Nephron progenitor cell (in vitro differentiated cells): ENCODE results near the gene GRAMD2B.
"Not testable (repeated sequence)": the region's sequence is repeated elsewhere in the genome, so short reads cannot be mapped to it uniquely, and the experiment has no call there.

Experiments
- DNase-seq: peaks from one replicate; pipeline ENCODE4 v3.0.0; 2021
- H3K27ac Mint-ChIP-seq: 2 replicates; pipeline ENCODE4 v1.8.0; 2021; ENCODE audit warnings: mild to moderate bottlenecking, moderate library complexity, mixed read lengths
- H3K27me3 Mint-ChIP-seq: 2 replicates; pipeline ENCODE4 v1.8.0; 2021; ENCODE audit warnings: mild to moderate bottlenecking, low read depth, mixed read lengths; ENCODE audit not compliant: poor library complexity
- H3K36me3 Mint-ChIP-seq: 2 replicates; pipeline ENCODE4 v1.8.0; 2021; ENCODE audit warnings: low read depth, mixed read lengths
- H3K4me1 Mint-ChIP-seq: 2 replicates; pipeline ENCODE4 v1.8.0; 2021; ENCODE audit warnings: mixed read lengths
- H3K4me3 Mint-ChIP-seq: 2 replicates; pipeline ENCODE4 v1.8.0; 2021; ENCODE audit warnings: mild to moderate bottlenecking, moderate library complexity, mixed read lengths
- H3K9me3 Mint-ChIP-seq: 2 replicates; pipeline ENCODE4 v1.8.0; 2021; ENCODE audit warnings: mild to moderate bottlenecking, moderate library complexity, mixed read lengths
- TF ChIP-seq, protein P1 (sequence below): fragments of 200-600 bp; sonication (generic); IDR thresholded peaks from 2 replicates; pipeline ENCODE4 v1.5.0; 2021; ENCODE audit warnings: antibody characterized with exemption

The GRAMD2B gene, protein sequence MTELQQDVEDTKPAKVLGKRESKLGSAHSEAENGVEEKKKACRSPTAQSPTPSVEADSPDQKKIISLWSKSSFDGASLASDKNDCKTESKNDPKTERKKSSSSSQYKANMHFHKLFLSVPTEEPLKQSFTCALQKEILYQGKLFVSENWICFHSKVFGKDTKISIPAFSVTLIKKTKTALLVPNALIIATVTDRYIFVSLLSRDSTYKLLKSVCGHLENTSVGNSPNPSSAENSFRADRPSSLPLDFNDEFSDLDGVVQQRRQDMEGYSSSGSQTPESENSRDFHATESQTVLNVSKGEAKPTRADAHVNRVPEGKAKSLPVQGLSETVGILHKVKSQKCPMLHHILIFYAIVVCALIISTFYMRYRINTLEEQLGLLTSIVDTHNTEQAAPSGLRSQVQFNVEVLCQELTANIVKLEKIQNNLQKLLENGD

DNA sequence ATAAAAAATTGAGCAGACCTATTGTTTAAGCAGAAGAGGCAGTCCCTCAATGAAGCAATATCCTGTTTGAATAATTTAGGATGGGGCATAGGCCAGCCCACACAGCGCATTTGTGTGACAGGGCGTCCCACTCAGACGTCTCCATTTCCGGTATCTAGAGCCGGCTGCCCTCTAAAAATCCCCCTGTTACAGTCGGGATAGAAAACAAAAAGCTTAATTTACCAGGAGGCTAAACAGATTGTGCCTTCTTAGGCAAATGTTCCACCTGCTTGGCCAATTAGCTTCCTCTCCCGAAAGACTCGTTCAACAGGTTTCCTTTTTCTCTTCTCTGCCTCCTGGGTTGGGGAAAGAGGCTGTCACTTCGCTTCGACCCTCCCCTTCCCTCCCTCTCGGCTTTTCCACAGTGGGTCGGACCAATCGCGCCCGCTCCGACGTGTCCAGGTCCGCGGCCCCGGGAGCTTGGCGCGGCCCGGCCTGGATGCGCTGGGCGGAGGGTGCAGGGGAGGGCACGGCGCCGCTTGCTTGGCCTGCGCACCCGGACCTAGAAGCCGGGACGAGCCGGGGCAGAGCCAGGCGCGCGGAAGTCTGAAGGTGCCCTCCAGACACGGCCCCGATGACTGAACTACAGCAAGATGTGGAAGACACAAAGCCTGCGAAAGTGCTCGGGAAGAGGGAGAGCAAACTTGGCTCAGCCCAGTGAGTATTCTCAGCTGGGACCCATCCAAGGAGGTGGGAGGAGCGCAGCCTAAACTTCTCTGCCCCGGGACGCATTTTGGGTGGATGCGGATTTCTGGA, at the start of gene GRAMD2B:
Gene GRAMD2B (plus strand): TSS at position 416 of the 795 bp plus-strand sequence. CDS start 198 bp downstream, at position 614.
- no peak within 1 kb of the TSS for H3K27ac Mint-ChIP-seq
- peak; percentile 76 for DNase-seq
- H3K36me3 Mint-ChIP-seq: no peaks in the 10 kb centered on the region

DNA sequence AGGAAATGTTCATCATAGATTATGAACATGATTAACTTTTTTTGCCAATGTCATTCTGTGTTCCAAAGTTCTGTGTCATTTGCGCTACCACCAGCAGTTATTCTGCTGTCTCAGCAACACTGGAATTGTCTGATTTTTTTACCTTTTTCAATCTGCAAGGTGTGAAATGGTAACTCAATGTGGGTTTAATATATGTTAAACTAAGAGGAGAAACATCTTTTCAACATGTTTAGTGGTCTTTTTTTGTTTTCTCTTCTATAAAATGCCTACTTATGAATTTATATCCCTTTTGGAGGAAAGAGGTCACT, 49.1 kb upstream of the GRAMD2B start:
- no peak for DNase-seq
- H3K4me1 Mint-ChIP-seq: peaks cover 25% of the 10 kb centered on the region
- H3K27me3 Mint-ChIP-seq: no peaks in the 10 kb centered on the region
- H3K36me3 Mint-ChIP-seq: no peaks in the 10 kb centered on the region
- peak overlapping the region; percentile 27 for H3K27ac Mint-ChIP-seq
- no peaks in the 10 kb centered on the region for H3K9me3 Mint-ChIP-seq
- no peak overlapping the region for H3K4me3 Mint-ChIP-seq
- TF ChIP-seq, protein P1, sequence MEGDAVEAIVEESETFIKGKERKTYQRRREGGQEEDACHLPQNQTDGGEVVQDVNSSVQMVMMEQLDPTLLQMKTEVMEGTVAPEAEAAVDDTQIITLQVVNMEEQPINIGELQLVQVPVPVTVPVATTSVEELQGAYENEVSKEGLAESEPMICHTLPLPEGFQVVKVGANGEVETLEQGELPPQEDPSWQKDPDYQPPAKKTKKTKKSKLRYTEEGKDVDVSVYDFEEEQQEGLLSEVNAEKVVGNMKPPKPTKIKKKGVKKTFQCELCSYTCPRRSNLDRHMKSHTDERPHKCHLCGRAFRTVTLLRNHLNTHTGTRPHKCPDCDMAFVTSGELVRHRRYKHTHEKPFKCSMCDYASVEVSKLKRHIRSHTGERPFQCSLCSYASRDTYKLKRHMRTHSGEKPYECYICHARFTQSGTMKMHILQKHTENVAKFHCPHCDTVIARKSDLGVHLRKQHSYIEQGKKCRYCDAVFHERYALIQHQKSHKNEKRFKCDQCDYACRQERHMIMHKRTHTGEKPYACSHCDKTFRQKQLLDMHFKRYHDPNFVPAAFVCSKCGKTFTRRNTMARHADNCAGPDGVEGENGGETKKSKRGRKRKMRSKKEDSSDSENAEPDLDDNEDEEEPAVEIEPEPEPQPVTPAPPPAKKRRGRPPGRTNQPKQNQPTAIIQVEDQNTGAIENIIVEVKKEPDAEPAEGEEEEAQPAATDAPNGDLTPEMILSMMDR: no peak

More for the DNA sequence above, at the start of gene GRAMD2B:
- Mint-ChIP-seq H3K9me3 (no peaks in the 10 kb centered on the region), H3K4me1 (peaks cover 16% of the 10 kb centered on the region), H3K27me3 (peaks cover 6% of the 10 kb centered on the region), H3K4me3 (peak within 1 kb of the TSS; percentile 90)
- TF ChIP-seq, protein P1: no peak

DNA sequence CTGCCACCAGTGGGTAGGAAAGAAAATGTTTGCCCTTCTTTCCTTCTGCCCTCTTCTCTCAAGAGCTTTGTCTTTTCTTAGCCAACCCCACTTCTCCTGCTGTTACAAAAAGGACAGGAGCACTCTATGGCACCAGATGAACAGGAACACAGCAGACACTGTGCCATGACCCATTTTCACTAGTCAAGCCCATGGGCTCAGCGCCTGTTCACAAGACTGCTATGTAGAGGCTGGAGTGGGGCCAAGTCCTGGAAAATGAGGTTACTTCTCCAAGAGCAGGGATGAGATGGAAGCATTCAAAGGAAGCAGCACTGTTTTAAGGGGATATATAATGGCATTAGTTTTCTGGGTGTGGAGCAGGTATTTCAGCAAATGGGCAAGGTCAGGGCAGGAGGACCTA, 46.8 kb upstream of the GRAMD2B start:
- Mint-ChIP-seq H3K27ac (no peak overlapping the region), H3K4me1 (peaks cover 1% of the 10 kb centered on the region), H3K4me3 (no peak overlapping the region), H3K36me3 (peaks cover 3% of the 10 kb centered on the region), H3K9me3 (peaks cover 19% of the 10 kb centered on the region), H3K27me3 (no peaks in the 10 kb centered on the region)
- TF ChIP-seq, protein P1: no peak
- DNase-seq: no peak

DNA sequence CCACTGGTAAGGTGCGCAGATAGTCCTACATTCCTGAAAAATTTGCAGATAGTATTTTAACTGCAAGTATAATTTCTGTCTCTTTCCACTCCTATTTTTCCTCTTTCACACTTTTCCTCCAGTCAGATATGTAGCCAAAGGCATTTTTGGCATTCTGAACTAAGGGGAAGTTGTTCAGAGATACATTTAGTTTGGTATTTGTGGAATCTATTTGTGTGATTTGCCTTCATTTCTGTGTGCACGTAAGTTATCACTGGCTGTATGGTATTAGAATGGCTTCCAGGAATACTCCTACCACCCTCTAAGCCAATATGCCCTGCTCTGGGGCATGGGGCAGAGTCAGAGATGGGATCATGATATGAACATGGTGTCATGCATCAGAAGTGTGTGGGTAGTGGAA, 45.8 kb upstream of the GRAMD2B start:
- Mint-ChIP-seq H3K27me3 (no peaks in the 10 kb centered on the region), H3K9me3 (peaks cover 29% of the 10 kb centered on the region), H3K4me3 (no peak overlapping the region), H3K27ac (no peak overlapping the region), H3K4me1 (no peaks in the 10 kb centered on the region), H3K36me3 (peaks cover 10% of the 10 kb centered on the region)
- DNase-seq: no peak
- TF ChIP-seq, protein P1: no peak

DNA sequence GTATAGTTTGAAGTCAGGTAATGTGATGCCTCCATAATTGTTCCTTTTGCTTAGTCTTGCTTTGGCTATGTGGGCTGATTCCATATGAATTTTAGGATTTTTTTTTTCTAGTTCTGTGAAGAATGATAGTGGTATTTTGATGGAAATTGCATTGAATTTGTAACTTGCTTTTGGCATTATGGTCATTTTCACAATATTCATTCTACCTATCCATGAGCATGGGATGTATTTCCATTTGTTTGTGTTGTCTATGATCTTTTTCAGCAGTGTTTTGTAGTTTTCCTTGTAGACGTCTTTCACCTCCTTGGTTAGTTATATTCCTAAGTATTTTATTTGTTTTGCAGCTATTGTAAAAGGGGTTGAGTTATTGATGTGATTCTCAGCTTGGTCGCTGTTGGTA, 42.9 kb upstream of the GRAMD2B start:
- H3K9me3 Mint-ChIP-seq: peaks cover 33% of the 10 kb centered on the region
- not testable (repeated sequence) for H3K4me1 Mint-ChIP-seq

DNA sequence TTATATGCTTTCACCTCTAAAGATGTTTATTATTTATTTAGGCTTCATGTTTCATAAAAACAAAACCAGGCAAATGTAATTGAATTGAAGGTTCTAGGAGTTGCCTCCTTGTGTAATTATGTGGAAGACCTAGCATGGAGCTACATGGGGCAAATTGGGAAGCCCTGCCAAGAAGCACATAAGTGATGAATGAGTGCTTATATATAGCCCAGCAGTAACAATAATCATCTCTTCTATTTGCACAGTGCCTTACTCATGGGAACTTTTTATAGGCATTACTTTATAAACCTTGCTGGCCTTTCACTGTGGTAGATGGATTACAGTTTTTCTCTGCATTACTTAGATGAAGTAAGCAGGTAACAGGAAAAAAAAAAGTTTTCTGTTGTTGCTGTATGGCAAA, 40.0 kb upstream of the GRAMD2B start:
- no peak for DNase-seq
- Mint-ChIP-seq H3K9me3 (peaks cover 33% of the 10 kb centered on the region), H3K27ac (no peak overlapping the region), H3K4me1 (peaks cover 17% of the 10 kb centered on the region), H3K27me3 (peaks cover 4% of the 10 kb centered on the region), H3K36me3 (peaks cover 13% of the 10 kb centered on the region), H3K4me3 (no peak overlapping the region)
- TF ChIP-seq, protein P1: no peak

More for the DNA sequence above, 42.9 kb upstream of the GRAMD2B start:
- H3K27ac Mint-ChIP-seq, H3K4me3 Mint-ChIP-seq, DNase-seq, H3K27me3 Mint-ChIP-seq: not testable (repeated sequence)
- H3K36me3 Mint-ChIP-seq: peaks cover 13% of the 10 kb centered on the region
